NCI-H524 (cell line): ENCODE results near the gene CHRNA7.
"Not testable (repeated sequence)": the region's sequence is repeated elsewhere in the genome, so short reads cannot be mapped to it uniquely, and the experiment has no call there.

Source experiments
- DNase-seq, 2 experiments: peaks; one replicate each; lab custom pipeline; 2025; lab: John Stamatoyannopoulos, UW

The CHRNA7 gene

DNA sequence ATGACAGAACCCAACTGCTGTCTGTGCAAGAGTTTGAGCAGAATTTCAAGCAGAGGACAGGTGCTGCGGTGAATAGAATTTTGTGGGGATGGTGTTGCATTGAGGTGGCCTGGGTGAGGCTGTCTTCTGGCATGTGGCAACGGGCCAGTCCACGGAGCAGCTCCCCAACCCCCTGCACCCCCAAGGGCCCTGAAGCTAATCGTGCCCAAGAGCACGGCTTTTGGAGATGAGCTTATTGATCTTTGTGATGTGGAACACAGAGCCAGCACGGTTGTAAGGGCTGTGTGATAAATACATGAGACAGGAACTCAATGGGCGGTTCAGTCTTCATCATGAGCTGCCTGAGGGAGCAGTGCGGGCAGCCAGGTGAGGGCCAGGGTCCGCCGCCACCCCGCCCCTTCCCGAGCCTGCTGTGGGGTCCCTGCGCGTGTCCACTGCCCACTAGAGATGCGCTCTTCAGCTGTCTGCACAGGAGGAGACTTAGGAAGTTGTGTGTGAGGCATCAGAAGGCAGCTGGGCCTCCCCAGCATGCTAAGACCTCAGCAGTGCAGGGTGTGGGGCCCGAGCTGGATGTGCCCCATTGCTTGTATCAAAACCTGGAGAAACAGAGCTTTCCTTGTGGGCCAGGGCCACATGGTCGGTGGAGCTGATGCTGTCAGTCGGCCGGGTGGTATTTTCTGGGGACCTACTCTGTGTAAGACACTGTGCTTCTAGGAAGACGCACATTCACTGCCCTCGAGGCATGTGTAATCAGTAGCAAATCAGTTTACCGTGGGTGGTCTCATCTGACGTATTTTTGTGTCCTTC, 90.5 kb downstream of the CHRNA7 start:
- no peak for DNase-seq

DNA sequence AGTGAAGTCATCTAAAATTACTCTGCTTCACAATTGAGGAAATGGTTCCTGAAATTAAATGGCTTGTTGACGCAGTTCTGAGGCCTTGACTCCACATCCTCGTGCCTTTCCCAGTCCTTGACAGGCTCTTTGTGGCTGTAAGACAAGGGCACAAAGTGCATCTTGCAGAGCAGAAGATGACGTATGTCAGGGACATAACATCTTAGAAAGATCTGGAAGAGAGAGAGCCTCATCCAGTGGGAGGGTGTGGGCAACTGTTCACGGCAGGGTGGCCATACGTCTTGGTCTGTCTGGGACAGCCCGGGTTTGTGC, 91.0 kb downstream of the CHRNA7 start:
- DNase-seq = no peak

DNA sequence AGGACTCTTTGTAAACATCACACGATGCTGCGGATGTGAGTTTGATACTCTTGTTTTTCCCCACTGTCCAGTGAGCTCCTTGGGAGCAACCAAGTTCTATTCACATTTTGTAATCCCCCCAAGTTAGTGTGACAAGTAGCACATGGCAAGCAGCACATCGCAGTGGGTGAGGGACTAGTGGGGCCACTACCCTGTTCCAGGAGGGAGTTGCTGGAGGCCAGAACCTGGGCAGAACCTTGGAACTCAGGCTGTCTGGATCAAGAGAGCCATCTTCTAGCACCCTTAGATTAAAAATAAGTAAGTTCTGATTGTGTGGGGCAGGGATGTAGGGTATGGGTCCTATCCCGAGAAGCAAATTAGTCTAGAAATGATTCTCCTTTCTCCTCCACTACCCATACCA, 91.7 kb downstream of the CHRNA7 start:
- no peak for DNase-seq

DNA sequence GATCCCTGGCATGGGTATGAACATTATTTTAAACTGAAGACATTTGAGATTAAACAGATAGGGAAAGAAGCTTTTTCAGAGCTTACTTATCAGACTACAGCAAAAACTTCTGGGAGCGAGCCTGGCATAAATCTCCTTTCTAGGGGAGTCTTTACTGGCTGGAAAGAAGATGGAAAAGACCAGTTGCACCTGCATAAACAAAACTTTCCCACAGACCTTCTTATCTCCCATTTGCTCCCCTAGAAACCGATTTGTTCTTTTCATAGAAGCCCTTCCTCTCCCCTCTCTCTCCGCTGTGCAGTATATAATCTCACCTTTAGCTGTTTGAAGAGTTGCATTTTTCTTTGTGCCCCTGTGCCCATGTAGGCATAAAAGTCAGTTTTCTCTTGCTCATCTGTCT, 93.2 kb downstream of the CHRNA7 start:
- DNase-seq = no peak

DNA sequence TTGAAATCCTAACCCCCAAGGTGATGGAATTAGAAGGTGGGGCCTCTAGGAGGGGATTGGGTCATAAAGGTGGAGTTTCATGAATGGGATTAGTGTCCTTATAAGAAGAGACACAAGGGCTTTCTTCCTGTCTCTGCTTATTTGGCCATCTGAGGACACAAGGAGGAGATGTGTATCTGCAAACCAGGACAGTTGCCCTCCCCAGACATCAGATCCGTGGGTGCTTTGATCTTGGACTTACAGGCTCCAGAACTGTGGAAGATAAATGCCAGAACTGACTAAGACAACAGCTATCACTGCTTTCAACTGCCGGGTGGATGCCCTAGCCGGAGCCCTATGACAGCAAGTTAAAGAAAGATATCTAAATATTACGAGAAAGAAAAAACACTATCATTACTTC, 94.4 kb downstream of the CHRNA7 start:
- DNase-seq = no peak

DNA sequence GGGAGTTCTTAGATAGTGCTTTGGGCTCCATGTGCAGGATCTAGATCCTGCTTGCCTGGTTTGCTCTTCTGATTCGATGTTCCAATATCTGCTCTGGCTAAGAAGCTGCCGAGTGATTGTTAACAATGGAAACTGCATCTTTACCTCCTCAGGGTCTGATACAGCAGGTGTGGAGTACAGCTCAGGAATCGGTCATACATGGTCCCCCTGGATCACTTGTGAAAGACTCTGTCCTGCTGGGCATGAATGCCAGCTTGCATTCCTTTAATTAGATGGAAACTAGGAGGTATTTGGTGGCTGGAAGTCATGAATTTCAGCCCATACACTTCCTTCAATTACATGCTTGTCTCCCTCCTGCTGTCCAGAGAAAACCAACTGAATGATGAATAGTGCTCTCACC, 95.3 kb downstream of the CHRNA7 start:
- no peak for DNase-seq

DNA sequence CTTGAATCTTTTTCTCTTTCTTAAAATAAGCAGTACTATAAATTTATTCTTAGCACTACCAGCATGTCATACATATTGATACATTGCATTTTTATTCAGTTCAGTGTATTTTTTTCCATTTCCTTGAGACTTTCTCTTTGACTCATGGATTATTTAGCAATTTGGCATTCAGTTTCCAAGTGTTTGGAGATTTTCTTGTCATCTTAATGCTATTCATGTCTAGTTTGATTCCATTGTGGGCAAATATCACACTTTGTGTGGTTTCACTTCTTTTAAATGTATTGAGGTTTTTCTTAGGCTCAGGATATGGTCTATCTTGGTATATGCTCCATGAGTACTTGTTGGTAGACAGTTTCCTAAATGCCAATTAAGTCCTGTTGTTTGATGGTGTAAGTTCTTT, 99.5 kb downstream of the CHRNA7 start:
- DNase-seq = no peak

DNA sequence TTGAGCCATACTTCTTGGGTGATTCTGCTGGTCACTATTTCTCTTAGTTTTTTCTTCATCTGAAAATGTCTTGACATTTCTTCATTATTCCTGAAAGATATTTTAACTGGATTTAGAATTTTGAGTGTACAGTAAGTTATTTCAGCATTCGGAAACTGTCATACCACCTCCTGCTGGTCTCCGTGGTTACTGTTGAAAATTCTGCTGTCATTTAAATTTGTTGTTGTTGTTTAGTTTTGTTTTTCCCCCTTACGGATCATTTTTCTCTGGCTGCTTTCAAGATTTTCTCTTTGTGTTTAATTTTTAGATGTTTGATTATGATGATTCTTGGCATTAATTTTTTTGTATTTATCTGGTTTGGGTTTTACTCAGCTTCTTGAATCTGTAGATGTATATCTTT, 100.5 kb downstream of the CHRNA7 start:
- no peak for DNase-seq

DNA sequence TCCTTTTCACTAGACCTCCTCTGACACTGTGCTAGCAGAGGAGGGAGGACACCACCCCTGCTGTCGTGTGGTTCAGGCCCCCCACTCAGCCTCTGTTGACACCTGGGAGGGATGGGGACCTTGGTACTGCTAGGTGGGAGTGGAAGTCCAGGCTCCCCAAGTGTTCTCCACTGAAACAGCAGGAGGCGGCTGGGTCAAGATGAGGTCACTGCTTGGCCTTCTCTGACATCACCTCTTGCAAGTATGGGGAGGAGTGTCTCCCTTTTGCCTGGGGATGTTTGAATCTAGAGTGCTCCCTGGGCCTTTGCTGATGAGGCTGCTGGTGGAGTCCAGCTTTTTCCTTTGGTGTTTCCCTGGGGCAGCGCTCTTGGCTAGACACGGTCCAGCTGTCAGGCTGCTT, 101.5 kb downstream of the CHRNA7 start:
- no peak for DNase-seq

DNA sequence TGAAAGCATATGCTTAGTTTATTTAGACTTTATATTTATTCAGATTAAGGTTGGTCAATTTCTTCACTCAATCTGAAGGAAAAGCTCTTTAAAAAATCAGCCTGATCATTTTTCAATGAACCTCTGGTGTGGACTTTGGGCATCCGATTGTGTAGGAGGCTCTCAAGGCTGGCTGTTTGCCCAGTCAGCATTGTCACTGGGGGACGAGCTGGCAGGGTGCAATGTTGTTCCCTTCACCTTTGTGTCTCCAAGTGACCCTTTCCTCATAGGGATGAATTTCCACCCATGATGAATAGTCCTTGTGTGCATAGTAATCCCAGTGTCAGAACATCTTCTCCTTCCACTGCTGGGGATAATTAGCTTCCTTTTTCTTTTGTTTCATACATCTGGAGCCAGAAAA, 102.5 kb downstream of the CHRNA7 start:
- no peak for DNase-seq

DNA sequence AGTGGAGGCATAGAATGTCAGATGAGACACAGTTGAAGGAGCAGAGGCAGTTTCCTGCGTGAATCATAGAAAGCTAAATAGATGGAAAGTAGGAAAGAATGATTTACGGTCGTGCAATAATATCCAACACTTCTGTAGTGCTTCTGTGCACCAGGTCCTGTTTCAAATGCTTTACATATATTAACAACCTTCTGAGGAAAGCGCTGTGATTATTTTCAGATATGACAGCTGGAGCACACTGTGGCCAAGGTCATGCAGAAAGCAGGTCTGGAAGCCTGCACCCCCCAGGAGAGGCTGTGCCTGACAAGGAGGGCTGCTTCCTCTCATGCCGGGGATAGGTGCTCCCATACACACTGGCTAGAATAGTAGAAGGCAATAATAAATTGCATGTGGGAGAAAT, 104.5 kb downstream of the CHRNA7 start:
- peak in 1 of 2 experiments; percentile 59 for DNase-seq

DNA sequence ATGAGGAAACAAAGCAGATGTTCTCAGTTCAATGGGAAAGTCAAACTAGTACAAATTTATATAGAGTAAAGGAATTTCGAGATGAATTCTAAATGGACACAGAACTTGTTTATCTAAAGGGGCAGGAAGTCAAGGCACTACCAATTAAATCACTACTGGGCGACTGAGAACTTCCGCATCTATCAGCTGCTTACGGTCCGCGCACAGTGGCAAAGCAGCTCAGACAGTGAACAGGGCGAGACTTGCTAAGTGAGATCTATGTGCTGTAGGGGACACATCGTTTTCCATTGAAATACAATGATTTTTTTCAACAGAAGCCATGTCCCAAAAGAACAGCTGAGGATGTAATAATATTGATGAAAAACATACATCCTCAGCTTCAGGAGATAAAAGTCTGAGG, 105.0 kb downstream of the CHRNA7 start:
- no peak for DNase-seq

DNA sequence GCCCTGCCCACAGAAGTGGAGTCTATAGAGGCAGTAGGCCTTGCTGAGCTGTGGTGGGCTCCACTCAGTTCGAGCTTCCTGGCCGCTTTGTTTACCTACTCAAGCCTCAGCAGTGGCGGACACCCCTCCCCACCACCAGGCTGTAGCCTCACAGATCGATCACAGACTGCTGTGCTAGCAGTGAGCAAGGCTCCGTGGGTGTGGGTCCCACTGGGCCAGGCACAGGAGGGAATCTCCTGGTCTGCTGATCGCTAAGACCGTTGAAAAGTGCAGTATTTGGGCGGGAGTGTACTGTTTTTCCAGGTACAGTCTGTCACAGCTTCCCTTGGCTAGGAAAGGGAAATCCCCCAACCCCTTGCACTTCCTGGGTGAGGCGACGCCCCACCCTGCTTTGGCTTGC, 115.2 kb downstream of the CHRNA7 start:
- DNase-seq = not testable (repeated sequence)

DNA sequence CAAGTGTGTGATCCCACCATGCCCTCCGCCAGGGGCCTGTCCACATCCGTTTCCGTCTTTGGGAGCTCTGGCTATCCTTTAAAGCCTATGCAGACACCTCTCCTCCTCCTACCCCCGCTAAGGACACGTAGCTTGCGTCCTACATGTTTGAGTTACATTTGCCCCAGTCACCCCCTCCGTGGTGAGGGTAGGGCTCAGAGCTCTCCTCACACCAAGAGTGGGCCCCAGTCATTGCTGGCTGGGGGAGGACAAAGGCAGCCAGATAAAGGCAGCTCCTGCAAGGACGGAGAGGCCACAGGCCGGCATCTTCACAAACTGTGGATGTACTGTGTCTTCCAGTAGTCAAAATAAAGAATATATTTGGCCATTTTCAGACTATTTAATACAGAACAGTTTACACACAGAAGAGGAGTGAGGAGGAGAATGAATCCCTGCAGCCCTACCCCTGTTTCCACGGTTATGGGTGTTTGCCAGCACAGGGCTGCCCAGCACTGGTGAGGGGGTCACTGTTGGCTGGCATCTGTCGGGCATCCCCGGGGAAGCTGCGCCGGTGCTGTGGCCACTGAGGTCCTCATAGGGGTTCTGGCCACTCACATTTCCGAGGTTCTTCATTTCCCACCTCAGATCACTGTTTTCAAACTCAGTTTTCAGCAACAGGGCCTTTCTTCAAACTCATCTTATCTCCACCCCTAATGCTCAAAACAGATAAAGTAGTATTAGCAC, 118.7 kb downstream of the CHRNA7 start:
- DNase-seq = no peak

DNA sequence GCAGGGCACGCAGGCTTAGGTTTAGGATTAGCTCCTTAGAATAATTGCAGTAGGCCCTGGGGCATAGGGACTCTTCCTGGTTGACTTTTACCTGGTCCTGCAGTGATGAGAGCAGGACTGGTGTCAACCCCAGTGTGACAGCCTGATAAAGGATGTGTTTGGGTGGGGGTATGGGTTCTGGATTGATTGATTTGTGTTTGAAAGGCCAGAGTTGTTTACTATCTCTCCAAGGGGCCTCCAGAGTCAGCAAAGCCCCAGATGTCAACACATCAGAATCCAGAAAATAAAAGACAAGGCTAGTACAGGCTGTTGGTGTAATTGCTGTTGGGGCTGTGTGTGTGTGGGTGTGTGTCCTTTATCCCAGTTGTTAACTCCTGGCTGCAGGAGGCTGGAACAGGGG, 122.3 kb downstream of the CHRNA7 start:
- DNase-seq = no peak

DNA sequence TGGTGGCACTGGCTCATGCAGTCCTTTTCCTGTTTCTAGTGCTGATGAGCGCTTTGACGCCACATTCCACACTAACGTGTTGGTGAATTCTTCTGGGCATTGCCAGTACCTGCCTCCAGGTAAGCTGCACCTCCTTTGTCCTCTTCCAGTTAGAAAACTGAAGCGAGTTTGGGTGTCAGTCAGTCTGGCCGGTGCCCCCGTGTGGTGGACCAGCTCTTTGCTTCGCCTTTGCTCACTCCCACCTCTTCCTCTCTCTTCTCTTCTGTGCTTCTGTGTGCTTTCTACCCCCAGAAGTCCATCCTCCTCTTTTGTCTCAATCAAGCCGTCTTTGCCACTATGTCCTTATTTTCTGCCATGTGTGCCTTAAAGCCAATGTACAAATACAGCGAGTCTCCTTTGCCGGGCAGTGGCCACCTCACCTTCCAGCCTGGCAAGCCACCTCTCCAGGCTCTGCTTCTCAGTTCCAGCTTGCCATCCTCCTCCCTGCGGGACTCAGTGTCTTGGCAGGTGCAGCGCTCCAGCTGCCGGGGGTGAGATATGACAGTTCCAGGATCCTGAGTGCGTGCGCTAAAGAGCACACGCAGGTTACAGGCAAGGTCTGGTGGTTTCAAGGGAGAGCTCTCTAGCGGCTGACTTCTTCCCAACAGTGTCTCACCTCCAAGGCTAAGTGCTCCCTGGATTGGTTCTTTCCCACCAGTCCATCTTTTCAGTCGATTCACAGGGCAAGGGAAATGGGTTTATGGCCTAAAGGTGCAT, 123.7 kb downstream of the CHRNA7 start:
- not testable (repeated sequence) for DNase-seq

DNA sequence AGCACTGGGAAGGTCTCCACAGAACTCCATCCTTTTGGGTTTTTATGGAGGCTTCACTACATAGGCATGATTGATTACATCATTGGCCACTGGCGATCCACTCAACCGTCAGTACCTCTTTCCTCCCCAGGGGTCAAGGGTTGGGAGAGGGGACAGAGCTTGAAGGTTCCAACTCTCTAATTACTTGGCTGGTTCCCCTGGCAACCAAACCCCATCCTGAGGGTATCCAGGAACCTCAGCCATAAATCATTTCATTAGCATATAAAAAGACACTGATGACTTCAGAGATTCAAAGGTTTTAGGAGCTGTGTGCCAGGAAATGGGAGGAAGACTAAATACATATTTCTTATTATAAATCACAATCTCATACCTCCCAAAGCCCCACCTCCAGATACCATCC, 131.8 kb downstream of the CHRNA7 start:
- DNase-seq = not testable (repeated sequence)

DNA sequence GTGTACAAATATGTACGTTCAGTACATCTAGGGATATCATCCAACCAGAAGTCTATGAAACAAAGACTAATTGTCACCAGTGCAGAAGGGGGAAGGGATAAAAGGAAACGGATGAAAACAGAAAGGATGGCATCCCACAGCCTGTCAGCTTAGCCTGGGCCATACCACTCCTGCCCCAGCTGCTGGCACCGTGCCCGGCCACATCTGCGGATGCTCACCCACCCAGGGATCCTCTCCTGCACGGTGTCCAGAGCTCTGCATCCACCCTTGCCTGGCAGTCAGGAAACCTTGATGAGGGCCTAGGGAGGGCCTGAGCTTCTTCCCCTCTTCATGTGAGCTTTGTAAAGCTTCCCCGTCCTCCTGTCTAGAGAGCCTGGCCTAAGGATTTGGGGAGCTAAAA, 133.8 kb downstream of the CHRNA7 start:
- DNase-seq = not testable (repeated sequence)

DNA sequence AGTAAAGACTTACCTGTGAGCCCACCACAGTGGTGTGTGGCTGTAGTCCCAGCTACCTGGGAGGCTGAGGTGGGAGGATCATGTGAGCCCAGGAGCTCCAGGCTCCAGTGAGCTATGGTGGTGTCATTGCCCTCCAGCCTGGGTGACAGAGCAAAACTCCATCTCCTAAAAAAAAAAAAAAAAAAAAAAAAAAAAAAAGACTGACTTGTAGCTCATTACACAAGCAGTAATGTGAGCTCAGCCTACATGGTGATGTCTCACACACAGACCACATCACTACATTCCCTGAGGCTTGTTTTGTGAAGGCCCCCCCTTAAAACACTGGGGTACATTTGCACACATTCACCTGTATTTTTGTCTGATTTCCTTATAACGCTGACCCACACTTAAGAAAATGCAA, 134.4 kb downstream of the CHRNA7 start:
- DNase-seq = not testable (repeated sequence)

DNA sequence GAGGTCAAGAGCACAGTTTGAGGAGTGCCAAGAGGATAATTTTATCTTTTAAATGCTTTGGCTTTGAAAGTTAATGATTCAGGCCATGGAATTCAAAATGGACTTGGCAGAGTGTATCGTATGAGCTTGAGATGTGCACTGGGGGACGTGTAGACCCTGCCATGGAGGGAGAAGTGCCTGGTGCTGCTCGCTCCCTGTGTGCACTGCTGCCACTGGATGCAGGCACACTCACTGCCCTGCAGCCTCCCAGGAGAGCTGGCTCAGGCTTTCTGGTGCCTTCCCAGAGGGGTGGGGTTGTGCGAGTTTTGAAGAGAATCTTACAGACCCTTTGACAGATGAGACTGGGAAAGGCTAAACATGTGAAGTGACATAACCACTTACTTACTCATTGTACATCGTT, 135.5 kb downstream of the CHRNA7 start:
- not testable (repeated sequence) for DNase-seq

DNA sequence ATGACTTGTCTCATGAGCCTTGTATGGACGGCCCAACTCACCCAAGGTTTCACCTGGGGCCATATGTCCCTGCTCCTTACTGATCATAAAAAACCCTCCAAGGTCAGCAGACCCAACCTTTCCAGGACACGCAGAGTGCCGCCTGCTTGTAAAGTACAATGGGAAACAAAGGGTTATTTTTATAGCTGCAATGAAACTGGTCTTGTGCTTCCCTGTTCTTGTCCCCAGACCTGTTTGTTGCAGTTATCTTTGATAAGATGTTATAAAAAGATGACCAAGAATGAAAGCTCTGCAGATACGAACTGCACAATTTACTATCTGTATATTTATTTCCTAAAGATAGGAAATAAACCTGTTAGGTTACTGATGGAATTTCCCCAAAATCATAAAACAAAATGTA, 136.0 kb downstream of the CHRNA7 start:
- DNase-seq = not testable (repeated sequence)

DNA sequence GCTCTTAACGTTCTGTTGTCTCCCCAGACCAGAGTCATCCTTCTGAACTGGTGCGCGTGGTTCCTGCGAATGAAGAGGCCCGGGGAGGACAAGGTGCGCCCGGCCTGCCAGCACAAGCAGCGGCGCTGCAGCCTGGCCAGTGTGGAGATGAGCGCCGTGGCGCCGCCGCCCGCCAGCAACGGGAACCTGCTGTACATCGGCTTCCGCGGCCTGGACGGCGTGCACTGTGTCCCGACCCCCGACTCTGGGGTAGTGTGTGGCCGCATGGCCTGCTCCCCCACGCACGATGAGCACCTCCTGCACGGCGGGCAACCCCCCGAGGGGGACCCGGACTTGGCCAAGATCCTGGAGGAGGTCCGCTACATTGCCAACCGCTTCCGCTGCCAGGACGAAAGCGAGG, 137.6 kb downstream of the CHRNA7 start:
- not testable (repeated sequence) for DNase-seq

DNA sequence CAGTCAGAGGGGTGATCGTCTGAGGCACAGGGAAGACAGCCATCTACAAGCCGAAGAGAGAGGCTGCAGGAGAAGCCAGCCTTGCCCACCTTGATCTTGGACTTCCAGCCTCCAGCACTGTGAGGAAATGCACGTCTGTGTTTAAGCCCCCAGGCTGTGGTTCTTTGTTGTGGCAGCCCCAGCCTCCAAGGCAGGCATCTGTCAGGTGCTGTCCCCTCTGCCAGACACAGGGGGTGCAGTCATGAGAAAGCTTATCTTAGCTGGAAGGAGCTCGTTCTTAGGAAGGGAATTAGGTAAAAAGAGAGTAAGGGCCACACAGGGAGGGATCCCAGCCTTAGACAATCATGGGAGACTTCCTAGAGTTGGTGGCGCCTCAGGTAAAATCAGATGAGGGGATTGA, 150.3 kb downstream of the CHRNA7 start:
- not testable (repeated sequence) for DNase-seq
